Ecto neural progenitor cell (in vitro differentiated cells): Measurements from ENCODE around the gene GNAT3.

ENCODE experiments used
- DNase-seq: peaks from one replicate; pipeline ENCODE4 v3.0.0-alpha.2; 2018; ENCODE audit warnings: low spot score

GNAT3 gene

DNA sequence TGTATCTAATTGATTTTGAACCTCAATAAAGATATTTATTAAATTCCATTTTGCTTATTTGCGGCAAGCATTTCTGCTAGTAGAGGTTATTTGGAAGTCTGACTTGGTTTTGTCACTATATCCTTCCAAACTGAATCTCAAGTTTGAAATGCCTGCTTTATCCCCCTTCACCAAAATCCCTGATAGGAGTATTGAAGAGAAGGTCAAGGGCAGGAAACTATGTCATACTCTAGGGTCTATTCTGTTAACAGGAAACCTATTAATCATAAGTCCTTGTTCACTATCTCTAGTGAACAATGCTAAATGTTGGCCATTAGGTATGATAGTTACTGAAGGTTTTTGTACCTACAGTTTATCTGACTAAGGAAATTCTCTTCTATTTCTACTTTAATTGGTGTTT, 11.5 kb downstream of the GNAT3 start:
- DNase-seq = no peak

DNA sequence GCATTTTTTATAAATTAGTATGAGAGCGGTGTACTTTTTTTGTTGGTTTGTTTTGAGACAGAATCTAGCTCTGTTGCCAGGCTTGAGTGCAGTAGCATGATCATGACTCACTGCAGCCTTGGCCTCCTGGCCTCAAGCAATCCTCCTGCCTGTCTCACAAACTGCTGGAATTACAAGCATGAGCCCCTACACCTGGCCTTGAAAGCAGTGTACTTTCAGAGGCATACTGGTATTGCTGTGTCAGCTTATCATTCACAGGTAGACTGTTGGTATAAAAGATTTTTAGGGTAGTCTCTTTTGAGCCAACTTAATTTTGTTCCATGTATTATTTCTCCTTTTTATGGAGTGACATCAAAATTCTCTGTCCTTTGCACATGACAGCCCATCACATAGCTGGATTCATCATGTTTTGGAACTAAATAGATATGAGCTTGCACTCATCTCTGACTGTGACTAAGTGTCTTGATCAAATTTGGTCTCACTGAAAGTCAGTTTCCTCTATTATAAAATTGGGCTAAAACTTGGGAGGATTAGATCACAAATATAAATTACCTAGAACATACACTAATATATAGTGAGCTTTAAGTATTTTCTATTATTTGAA, 12.4 kb downstream of the GNAT3 start:
- no peak for DNase-seq

DNA sequence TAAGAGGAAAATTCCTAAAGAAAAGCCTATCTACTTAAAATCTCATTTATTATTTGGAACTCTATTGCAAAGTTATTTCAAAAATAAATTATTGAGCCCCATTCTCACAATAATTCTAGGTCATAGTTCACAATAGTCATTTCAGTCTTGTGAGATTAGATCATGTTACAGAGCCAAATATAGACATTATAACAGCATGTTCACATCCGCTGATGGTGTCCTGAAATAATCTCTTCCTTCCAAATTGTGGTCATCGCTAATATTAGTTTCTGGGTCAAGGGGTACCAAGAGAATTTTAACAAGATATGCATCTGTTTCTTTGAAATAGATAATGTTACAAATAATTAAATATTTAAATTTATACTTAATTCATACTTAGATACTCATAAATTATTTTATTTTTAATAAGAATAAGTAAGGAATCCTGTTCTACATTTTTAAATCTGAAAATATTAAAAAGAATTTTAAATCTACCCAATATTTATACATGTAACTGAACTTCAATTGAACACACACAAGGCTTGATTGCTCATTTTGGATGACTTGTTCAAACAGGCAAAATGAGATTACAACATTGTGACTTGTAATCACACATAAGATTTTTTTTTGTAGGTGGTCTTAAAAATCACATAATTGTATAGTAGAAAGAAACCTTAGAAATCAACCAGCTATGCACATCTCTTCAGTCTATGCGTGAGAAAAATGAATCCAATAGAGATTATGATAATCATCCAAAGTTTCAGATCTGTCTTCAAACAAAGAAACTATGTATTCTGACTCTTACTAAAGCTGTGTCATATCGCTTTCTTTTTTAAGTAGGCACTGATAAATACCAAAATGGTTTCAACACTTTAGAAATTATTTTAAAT, 13.1 kb downstream of the GNAT3 start:
- no peak for DNase-seq

DNA sequence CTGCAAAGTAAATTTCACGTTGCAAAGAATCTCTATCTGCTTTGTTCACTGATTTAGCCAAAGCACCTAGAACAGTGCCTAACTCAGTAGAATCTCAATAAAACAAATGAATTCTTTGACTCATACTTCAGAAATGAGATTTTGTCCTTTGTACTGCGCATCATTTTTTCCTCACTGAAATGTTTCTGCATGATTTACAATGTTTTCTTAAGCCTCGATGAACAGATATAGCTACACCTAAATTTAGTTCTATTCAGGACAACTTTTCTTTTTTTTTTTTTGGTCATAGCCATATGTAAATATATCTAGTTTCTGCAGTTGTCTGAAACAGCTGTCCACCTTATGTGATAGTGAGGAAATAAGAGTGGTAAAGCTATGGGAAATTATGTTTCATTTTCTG, 15.3 kb downstream of the GNAT3 start:
- DNase-seq = no peak

- no peak for DNase-seq
These were observed 18.6 kb downstream of the GNAT3 start for GRCh38 chr7:80493121-80493849.

- DNase-seq = no peak
These were observed 20.4 kb downstream of the GNAT3 start for GRCh38 chr7:80491462-80491861.

DNA sequence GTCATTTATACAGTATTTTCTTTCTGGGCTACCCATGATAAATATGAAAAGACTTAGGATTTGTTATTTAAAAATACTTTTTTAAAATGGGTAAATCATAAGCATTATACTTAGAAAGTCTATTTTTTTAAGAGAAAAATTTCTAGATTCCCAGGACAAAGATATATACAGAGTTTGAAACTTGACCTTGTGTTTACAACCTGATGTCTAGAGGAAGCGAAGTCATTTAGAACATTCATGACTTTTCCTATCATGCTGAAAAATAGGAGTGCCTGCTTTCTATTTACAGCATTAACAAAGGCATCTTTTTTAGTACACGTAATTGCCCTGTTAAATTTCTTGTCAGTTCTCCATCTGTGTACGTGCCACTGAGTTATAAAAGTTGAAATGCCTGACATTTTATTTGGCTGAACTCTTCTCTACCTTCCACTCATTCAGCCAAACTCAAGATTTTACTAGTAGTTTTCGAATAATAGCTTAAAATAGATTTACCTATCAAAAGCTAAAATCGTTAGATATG, 23.0 kb downstream of the GNAT3 start:
- DNase-seq = no peak

DNA sequence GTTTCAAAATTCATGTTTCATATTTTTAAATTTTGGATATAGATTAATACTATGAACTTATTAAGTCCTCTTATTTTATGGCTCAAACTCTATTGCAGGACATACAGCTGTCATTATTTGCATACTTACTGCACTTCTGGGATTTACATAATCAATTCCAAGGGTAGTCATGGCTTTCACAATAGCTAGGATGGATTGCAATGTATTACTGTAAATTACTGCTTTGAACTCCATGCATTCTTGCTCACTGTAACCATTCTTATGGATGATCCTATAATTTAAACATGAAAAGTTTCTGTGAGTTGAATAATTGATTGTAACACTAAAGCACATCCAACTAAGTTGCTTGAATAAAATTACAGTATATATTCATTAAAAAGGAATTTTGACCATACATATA, 23.5 kb downstream of the GNAT3 start:
- DNase-seq = no peak

- no peak for DNase-seq
These were observed 26.1 kb downstream of the GNAT3 start for GRCh38 chr7:80485721-80486120.

- DNase-seq = no peak
These were observed 28.9 kb downstream of the GNAT3 start for GRCh38 chr7:80482950-80483349.

- no peak for DNase-seq
These were observed 30.5 kb downstream of the GNAT3 start for GRCh38 chr7:80481196-80481884.

- no peak for DNase-seq
These were observed 31.3 kb downstream of the GNAT3 start for GRCh38 chr7:80480566-80480965.

DNA sequence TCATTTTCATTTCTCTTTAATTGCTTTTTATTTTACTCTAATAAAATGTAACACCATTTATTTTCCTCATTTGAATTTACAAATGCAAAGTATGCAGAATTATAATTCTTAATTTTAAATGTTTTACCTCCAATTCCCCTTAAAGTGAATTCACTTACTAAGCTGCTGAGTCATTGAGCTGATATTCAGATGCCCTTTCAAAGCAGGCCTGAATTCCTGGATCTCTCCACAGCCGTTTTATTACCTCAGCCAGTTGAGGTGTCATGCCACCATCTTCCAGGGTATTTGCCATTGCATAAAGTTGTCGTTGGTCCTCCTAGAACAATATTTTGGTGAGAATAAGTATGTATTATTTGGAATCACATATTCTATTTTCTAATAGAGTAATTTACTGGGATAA, 33.2 kb downstream of the GNAT3 start:
- DNase-seq = no peak

DNA sequence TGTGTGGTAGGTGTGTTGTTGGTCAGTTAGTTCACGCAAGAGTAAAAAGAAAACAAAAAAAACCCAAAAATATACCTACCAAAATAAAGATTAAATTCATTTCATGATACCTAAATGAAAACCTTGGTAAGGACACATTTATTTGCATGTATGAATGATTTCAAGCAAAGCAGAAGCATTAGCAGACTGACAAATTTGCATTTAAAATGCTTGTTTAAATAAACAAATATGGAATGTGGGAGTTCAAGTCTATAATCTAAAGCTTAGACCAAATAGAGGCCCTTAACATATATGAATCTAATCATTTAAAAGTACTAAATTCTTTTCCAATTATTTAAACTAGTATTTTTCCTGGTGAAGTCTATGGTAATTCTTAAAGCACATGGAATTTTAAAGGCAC, 35.8 kb downstream of the GNAT3 start:
- DNase-seq = no peak

- no peak for DNase-seq
These were observed 36.5 kb downstream of the GNAT3 start for GRCh38 chr7:80475383-80475782.

- no peak for DNase-seq
These were observed 38.1 kb downstream of the GNAT3 start for GRCh38 chr7:80473751-80474150.

- DNase-seq = no peak
These were observed 39.2 kb downstream of the GNAT3 start for GRCh38 chr7:80472491-80473200.

DNA sequence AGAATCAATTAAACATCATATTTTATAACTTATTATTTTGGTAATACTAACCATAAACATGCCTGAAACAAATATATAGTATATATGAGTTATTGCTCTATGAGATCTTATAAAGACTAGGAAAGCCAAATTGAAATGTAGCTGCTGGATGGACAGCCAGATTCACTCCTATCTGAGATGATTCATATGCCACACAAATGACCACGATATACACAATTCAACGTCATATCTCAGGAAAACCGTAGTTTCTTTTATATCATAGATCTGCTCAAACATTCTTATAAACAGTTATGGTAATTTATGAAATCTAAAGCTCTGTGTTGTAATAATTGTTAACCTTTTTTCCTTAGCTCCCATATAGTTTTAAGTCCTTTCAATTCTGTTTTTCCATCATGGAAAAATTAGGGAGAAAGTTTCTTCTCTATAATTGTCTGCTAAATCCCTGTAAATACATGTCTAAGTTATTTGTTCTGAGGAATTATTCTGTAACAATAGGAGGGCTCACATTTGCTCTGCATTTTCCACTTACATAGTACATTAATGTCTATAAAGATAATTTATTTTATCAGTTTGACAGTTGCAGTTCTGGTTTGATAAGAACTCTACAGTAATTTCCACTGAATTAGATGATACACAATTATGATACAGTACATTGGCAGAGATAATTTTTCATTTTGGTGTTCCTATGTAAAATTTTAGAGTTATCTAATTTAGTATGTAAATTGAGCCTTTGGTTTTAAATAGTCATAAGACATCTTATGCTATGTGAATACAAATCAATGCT, 42.7 kb downstream of the GNAT3 start:
- DNase-seq = no peak

DNA sequence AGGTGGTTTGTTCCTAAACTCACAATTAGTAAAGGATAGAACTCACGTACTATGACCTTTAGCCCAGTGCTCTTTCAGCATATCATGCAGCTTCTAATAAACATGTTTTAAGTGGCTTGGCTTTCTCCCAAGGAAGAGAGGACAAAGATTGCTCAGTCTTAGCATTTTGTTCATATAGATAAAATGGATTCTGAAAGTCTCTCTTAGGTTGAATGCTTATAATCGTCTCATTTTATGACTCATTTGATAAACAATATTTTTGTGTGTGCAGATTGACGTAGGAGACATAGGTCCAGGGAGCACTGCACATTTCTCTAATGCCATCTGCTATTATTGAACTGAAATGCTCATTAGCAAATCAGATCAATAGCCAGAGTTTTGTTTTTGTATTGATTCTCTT, 44.8 kb downstream of the GNAT3 start:
- no peak for DNase-seq

GRCh38 chr7:80466636-80467035, 45.2 kb downstream of the GNAT3 start:
- no peak for DNase-seq

DNA sequence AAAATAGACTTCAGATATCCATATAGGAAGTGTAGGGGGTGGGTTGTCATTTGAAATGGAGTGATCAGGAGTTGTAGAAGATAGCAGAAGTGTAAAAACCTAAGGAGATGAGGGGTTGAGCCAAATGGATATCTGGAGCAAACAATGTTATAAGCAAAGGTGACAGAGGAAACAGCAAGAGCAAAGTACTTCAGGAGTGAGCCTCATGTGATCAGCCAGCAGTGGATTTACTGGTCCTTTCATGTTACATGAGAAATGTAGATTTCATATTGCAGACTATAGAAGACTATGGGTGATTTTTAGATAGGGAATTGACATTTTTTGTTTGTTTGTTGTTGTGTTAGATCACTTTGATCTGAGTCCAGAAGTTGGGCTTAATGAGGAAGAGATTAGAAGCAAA, 47.7 kb downstream of the GNAT3 start:
- DNase-seq = no peak
